Gastroesophageal sphincter (tissue), 3 donors: ENCODE measurements around the gene SF3A1.

Source experiments
- CTCF ChIP-seq, 4 experiments: fragments of 200-600 bp in 2 of 4; fragments of 450-650 bp in 2 of 4; sonication (generic) in 1 of 4; IDR thresholded peaks; one replicate each; pipeline ENCODE4 v1.5.1; 2017 to 2019; ENCODE audit warnings: antibody characterized with exemption in 4 of 4, mild to moderate bottlenecking in 2 of 4, moderate library complexity in 2 of 4
- EP300 ChIP-seq: sonication (generic); formaldehyde crosslinking; IDR thresholded peaks from one replicate; pipeline ENCODE4 v1.6.1; 2017; ENCODE audit warnings: antibody characterized with exemption, mild to moderate bottlenecking
- POLR2A ChIP-seq, 2 donors: fragments of 450-650 bp; IDR thresholded peaks; one replicate each; pipeline ENCODE4 v1.6.1; 2017; ENCODE audit warnings: antibody characterized with exemption in 2 of 2, mild to moderate bottlenecking in 2 of 2, moderate library complexity in 1 of 2
- POLR2AphosphoS5 ChIP-seq: sonication (generic); formaldehyde crosslinking; IDR thresholded peaks from one replicate; pipeline ENCODE4 v1.6.1; 2017; ENCODE audit warnings: antibody characterized with exemption

- TF ChIP-seq EP300 = no peak
- no peak for TF ChIP-seq CTCF (IDR thresholded peaks at IDR 0.05)
- no peak for TF ChIP-seq POLR2A (IDR thresholded peaks at IDR 0.05)
- TF ChIP-seq POLR2AphosphoS5 = no peak
These were observed 29.9 kb upstream of the SF3A1 start for GRCh38 chr22:30386608-30386959.
